ENCODE measurements around the gene SGPP2. TPM values are rescaled to one million over a fixed set of nuclear protein-coding genes. Genes with fewer than 3 reads are reported as not detected.

SGPP2 gene
- polyA plus RNA-seq, 1 donor: 6.6 TPM

DNA sequence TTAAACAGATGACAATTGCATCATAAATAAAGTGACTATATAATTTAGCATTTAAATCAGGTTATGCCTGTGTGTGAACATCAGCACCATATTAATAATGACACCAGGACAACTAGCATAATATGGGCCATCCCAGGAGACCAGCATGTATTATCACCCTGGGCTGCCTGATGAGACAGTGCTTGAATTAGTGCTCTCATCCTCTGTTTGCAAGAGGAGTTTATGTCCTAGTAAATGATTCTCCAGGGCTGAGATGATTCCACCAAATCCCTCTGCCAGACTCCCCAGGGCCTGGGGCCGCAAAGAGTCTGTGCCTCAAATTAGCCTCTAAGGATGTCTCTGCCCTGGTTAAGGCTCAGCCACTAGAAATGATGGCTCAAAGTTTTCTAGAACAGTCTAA lies 97.7 kb downstream of the SGPP2 start:
- Histone ChIP-seq H3K9me3 (ENCODE audit: control insufficient read depth, low read depth, low read length) (no peaks in the 10 kb centered on the region), H3K27me3 (ENCODE audit: control insufficient read depth, insufficient read depth, low read length) (no peaks in the 10 kb centered on the region), H3K27ac (ENCODE audit: low read length) (no peak overlapping the region), H3K36me3 (ENCODE audit: control insufficient read depth, insufficient read depth, low read length) (no peaks in the 10 kb centered on the region), H3K4me3 (ENCODE audit: low read length) (no peak overlapping the region), H3K4me1 (ENCODE audit: control insufficient read depth, insufficient read depth, low read length) (peaks cover 15% of the 10 kb centered on the region)
- no peak for DNase-seq
- WGBS (ENCODE audit: insufficient coverage, low lambda C conversion rate): no CpG with 5 or more reads among the region's 1 CpG

DNA sequence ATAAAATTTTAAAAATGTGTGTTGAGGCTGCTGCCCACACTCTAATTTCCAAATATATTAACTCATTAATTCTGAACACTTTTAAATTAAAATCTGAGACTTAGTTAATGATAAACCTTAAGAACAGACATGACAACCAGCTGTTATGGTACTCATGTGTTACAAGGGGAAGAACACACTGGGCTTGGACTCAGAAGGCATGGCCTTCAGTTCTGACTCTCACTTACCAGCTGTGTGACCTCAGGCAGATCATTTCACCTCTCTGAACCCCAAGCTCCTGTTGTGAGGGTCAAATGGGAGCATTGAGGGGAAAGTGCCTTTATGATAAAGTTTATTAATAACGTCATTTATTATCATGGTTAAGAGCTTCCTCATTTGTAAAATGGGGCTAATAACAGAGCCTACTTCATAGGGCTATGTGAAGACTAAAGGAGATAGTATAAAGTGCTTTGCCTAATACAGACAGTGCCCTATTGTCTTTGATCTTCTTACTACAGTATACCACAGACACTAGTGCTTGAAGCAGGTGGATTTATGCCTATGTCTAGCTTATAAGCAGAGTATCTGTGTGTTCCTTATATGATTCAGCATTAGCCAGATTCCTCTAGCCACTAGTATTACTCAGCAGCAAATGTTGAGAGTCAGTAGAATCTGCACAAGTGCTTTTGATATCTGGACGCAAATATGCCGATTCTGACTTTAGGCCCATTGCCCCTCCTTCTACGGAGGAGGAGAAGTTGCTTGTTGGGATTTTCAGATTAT lies 99.6 kb downstream of the SGPP2 start:
- Histone ChIP-seq H3K27me3 (ENCODE audit: control insufficient read depth, insufficient read depth, low read length) (no peaks in the 10 kb centered on the region), H3K36me3 (ENCODE audit: control insufficient read depth, insufficient read depth, low read length) (no peaks in the 10 kb centered on the region)
- no peak for DNase-seq

DNA sequence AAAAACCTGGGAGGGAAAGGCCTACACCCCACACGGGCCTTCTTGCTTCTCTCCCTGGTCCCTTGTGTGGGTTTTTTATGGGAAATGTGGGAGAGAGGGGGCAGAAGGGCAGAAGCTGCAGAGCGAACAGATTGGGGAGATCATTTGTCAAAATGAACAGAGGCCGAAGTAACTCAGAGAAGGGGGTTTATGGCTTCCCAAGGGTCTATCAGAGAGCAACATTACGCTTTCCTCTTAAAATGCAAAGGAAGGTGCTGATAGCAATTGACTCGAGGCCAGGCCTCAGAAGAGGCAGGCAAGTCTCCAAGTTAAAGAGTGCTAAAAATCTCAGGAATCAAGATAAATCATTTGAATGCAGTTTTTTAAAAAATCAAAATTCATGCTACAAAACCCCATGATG lies 101.5 kb downstream of the SGPP2 start:
- no peak overlapping the region for H3K27ac ChIP-seq (ENCODE audit: low read length)
- H3K4me1 ChIP-seq (ENCODE audit: control insufficient read depth, insufficient read depth, low read length): no peaks in the 10 kb centered on the region
- H3K4me3 ChIP-seq (ENCODE audit: low read length): no peak overlapping the region
- WGBS (ENCODE audit: insufficient coverage, low lambda C conversion rate): 80% methylated on average over 1 of the region's 5 CpGs
- H3K9me3 ChIP-seq (ENCODE audit: control insufficient read depth, low read depth, low read length): no peaks in the 10 kb centered on the region
- H3K27me3 ChIP-seq (ENCODE audit: control insufficient read depth, insufficient read depth, low read length): no peaks in the 10 kb centered on the region
- H3K36me3 ChIP-seq (ENCODE audit: control insufficient read depth, insufficient read depth, low read length): no peaks in the 10 kb centered on the region
- DNase-seq: no peak

More for the DNA sequence above, 99.6 kb downstream of the SGPP2 start:
- WGBS (ENCODE audit: insufficient coverage, low lambda C conversion rate): 75% methylated on average over 3 of the region's 4 CpGs
- H3K4me1 ChIP-seq (ENCODE audit: control insufficient read depth, insufficient read depth, low read length): peaks cover 2% of the 10 kb centered on the region
- no peaks in the 10 kb centered on the region for H3K9me3 ChIP-seq (ENCODE audit: control insufficient read depth, low read depth, low read length)
- no peak overlapping the region for H3K27ac ChIP-seq (ENCODE audit: low read length)
- no peak overlapping the region for H3K4me3 ChIP-seq (ENCODE audit: low read length)

DNA sequence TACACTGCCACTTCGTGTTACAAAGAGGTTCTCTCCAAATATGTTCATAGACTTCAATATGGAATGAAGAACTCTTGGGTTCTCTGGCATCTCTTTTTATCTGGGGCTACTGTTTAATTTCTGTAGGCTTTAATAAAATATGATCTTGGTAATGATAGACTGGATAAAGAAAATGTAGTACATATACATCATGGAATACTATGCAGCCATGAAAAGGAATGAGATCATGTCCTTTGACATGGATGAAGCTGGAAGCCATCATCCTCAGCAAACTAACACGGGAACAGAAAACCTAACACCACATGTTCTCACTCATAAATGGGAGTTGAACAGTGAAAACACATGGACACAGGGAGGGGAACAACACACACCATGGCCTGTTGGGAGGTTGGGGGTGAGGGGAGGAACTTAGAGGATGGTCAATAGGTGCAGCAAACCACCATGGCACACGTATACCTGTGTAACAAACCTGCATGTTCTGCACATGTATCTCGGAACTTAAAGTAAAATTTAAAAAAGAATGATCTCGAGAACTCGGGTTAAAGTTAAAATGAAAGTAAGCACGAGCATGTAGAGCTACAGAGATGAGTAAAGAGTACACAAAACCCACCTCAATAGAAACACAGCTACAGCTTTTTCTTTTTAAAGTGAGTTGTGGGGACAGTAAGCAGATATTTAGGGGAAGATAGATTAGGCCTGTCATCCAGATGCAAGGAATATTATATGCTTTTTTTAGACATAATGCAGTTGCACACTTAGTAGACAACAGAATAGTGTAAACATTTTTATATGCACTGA lies 102.3 kb downstream of the SGPP2 start:
- no peaks in the 10 kb centered on the region for H3K9me3 ChIP-seq (ENCODE audit: control insufficient read depth, low read depth, low read length)
- no peak overlapping the region for H3K27ac ChIP-seq (ENCODE audit: low read length)
- H3K27me3 ChIP-seq (ENCODE audit: control insufficient read depth, insufficient read depth, low read length): no peaks in the 10 kb centered on the region
- no peak overlapping the region for H3K4me3 ChIP-seq (ENCODE audit: low read length)
- 90% methylated on average over 4 of the region's 7 CpGs for WGBS (ENCODE audit: insufficient coverage, low lambda C conversion rate)
- H3K36me3 ChIP-seq (ENCODE audit: control insufficient read depth, insufficient read depth, low read length): no peaks in the 10 kb centered on the region
- no peak for DNase-seq
- no peaks in the 10 kb centered on the region for H3K4me1 ChIP-seq (ENCODE audit: control insufficient read depth, insufficient read depth, low read length)

DNA sequence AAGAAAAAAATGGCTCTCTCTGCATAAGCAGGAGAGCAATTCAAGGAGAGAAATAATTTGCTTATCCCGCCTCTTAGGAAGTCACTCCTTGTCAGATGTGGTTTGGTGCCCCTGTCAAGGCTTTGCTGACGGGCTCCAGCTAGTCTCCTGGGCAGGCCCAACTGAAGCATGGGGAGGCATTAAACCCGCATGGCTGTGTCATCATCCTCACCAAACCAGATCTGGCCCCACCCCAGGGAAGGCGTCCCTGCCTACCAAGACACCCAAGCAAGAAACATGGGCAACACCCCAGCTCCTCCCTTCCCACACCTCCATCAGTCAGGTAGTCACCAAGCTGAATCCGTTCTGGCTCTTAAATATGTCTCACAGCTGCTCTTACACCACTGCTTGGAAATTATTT lies 108.0 kb downstream of the SGPP2 start:
- Histone ChIP-seq H3K4me3 (ENCODE audit: low read length) (no peak overlapping the region), H3K9me3 (ENCODE audit: control insufficient read depth, low read depth, low read length) (no peaks in the 10 kb centered on the region), H3K4me1 (ENCODE audit: control insufficient read depth, insufficient read depth, low read length) (no peaks in the 10 kb centered on the region), H3K27me3 (ENCODE audit: control insufficient read depth, insufficient read depth, low read length) (no peaks in the 10 kb centered on the region), H3K27ac (ENCODE audit: low read length) (no peak overlapping the region), H3K36me3 (ENCODE audit: control insufficient read depth, insufficient read depth, low read length) (no peaks in the 10 kb centered on the region)
- DNase-seq: no peak
- WGBS (ENCODE audit: insufficient coverage, low lambda C conversion rate): 88% methylated on average over 3 of the region's 5 CpGs

DNA sequence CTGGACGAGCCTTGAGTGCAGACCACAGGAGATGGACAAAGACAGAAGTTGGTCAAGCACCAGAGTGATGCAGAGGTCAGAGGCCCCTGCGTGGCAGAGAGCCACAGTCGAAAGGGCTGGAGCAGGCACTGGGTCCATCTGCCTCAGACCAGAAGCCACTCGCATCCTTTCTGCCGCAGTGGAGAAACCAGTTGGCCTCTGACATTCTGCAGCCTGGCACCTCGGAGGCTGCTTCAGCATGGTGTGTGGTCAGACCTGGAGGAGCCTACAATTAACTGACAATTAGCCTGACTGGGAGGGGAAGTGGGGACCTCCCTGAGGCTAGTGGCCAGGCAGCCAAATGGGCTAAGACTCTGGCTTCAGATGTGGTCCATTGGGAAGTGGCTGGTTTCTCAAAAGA lies 111.1 kb downstream of the SGPP2 start:
- Histone ChIP-seq H3K27ac (ENCODE audit: low read length) (no peak overlapping the region), H3K36me3 (ENCODE audit: control insufficient read depth, insufficient read depth, low read length) (no peaks in the 10 kb centered on the region), H3K4me1 (ENCODE audit: control insufficient read depth, insufficient read depth, low read length) (no peaks in the 10 kb centered on the region), H3K27me3 (ENCODE audit: control insufficient read depth, insufficient read depth, low read length) (no peaks in the 10 kb centered on the region), H3K4me3 (ENCODE audit: low read length) (no peak overlapping the region), H3K9me3 (ENCODE audit: control insufficient read depth, low read depth, low read length) (no peaks in the 10 kb centered on the region)
- no CpG with 5 or more reads among the region's 6 CpGs for WGBS (ENCODE audit: insufficient coverage, low lambda C conversion rate)
- DNase-seq: no peak

DNA sequence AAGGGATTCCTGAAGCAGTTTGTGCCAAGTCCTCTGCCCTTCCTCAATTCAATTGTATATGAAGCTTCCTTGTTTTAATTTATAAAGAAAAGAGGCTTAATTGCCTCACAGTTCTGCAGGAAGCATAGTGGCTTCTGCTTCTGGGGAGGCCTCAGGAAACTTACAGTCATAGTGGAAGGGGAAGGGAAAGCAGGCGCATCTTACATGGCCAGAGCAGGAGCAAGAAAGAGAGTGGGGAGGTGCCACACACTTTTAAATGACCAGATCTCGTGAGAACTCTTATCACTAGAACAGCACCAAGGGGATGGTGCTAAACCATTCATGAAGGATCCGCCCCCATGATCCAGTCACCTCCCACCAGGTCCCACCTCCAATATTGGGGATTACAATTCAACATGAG lies 114.2 kb downstream of the SGPP2 start:
- no peak overlapping the region for H3K4me3 ChIP-seq (ENCODE audit: low read length)
- no peaks in the 10 kb centered on the region for H3K36me3 ChIP-seq (ENCODE audit: control insufficient read depth, insufficient read depth, low read length)
- WGBS (ENCODE audit: insufficient coverage, low lambda C conversion rate): no CpG with 5 or more reads among the region's 3 CpGs
- H3K9me3 ChIP-seq (ENCODE audit: control insufficient read depth, low read depth, low read length): no peaks in the 10 kb centered on the region
- H3K27ac ChIP-seq (ENCODE audit: low read length): no peak overlapping the region
- DNase-seq: no peak
- no peaks in the 10 kb centered on the region for H3K4me1 ChIP-seq (ENCODE audit: control insufficient read depth, insufficient read depth, low read length)
- no peaks in the 10 kb centered on the region for H3K27me3 ChIP-seq (ENCODE audit: control insufficient read depth, insufficient read depth, low read length)

DNA sequence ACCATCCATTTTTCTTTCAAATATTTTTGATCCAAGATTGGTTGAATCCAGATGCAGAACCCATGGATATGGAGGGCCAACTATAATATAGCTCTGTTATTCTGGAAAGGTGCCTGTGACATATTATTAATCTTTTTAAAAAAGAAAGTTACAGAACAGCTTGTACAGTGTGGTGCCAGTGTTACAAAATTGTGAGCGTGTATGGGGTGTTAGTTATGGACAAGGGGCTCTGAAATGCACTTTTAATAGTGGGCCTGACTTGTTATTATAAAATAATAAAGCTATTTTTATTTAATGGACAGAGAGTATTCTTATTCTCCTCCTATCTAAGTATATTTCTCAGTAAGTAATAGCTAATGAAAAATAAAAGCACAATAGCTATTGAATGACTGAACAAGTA lies 120.3 kb downstream of the SGPP2 start:
- H3K27ac ChIP-seq (ENCODE audit: low read length): no peak overlapping the region
- no CpG with 5 or more reads among the region's 1 CpG for WGBS (ENCODE audit: insufficient coverage, low lambda C conversion rate)
- H3K4me1 ChIP-seq (ENCODE audit: control insufficient read depth, insufficient read depth, low read length): no peaks in the 10 kb centered on the region
- H3K4me3 ChIP-seq (ENCODE audit: low read length): no peak overlapping the region
- no peaks in the 10 kb centered on the region for H3K9me3 ChIP-seq (ENCODE audit: control insufficient read depth, low read depth, low read length)
- DNase-seq: no peak
- no peaks in the 10 kb centered on the region for H3K27me3 ChIP-seq (ENCODE audit: control insufficient read depth, insufficient read depth, low read length)
- no peaks in the 10 kb centered on the region for H3K36me3 ChIP-seq (ENCODE audit: control insufficient read depth, insufficient read depth, low read length)

DNA sequence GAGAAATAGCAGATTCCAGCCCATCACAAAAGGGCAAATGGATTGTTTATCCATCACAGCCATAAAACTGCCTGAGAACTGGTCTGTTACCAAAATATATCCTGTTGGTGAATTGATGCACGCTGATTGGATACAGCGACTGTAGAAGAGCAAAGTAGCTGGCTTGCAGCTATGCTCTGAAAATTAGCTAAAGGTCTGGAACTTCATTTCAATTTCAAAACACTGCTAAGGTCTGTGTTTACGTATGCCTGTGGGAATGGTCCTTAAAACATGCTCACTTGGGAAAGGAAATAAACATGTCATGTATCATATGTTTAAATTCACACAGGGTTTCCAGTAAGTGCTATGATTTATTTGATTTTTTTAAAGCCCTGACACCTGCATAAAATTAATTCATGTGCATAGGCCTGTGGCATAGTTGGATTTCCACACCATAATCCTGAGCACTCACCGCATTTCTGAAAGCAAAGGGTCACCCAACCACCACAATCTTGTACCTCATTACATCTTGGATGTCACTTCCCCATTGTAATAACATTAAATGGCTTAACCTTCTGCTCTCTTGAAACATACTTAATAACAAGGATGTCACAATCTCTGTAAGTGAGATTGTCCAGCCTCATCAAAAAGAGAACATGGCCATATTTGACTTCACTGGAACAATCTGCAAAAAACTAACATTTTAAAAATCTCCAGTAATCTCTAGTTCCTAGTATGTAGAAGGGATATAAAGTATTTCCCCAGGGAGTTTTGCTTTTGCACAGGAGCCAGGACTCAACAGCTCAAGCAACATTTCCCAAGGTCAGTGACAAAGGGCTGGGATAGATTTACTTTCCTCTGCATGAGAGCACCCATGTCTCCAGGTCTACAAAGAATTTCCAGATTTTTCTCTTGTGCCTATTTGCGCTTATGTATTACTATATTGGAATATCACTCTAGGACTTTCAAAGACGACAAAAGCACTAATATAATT lies 121.8 kb downstream of the SGPP2 start:
- Histone ChIP-seq H3K27me3 (ENCODE audit: control insufficient read depth, insufficient read depth, low read length) (no peaks in the 10 kb centered on the region), H3K36me3 (ENCODE audit: control insufficient read depth, insufficient read depth, low read length) (no peaks in the 10 kb centered on the region), H3K27ac (ENCODE audit: low read length) (no peak overlapping the region), H3K4me1 (ENCODE audit: control insufficient read depth, insufficient read depth, low read length) (no peaks in the 10 kb centered on the region), H3K4me3 (ENCODE audit: low read length) (no peak overlapping the region), H3K9me3 (ENCODE audit: control insufficient read depth, low read depth, low read length) (no peaks in the 10 kb centered on the region)
- 86% methylated on average over 1 of the region's 6 CpGs for WGBS (ENCODE audit: insufficient coverage, low lambda C conversion rate)
- DNase-seq: no peak

DNA sequence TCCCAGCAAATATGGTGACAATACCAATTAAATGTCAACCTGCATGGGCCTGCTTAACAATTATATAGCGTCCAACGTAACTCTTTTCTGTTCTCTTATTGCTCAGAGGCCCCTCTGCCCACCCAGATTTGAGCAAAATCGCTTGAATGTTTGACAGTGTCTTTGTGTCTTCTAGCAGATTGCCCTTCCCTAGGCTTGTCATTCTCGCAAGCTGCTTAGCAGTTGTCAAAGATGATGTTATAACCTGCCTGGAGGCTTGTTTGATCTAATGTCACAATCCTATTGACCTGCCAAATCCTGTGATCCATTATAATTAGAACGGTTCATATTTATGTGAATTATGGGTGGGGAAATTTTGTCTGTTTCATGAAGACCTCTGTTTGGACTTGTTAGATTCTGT lies 122.7 kb downstream of the SGPP2 start:
- H3K36me3 ChIP-seq (ENCODE audit: control insufficient read depth, insufficient read depth, low read length): no peaks in the 10 kb centered on the region
- WGBS (ENCODE audit: insufficient coverage, low lambda C conversion rate): no CpG with 5 or more reads among the region's 5 CpGs
- no peak overlapping the region for H3K27ac ChIP-seq (ENCODE audit: low read length)
- no peaks in the 10 kb centered on the region for H3K27me3 ChIP-seq (ENCODE audit: control insufficient read depth, insufficient read depth, low read length)
- DNase-seq: no peak
- no peak overlapping the region for H3K4me3 ChIP-seq (ENCODE audit: low read length)
- H3K4me1 ChIP-seq (ENCODE audit: control insufficient read depth, insufficient read depth, low read length): no peaks in the 10 kb centered on the region
- no peaks in the 10 kb centered on the region for H3K9me3 ChIP-seq (ENCODE audit: control insufficient read depth, low read depth, low read length)
